ENCODE data around the gene DDB1. TPM values are rescaled to one million over a fixed set of nuclear protein-coding genes. Genes with fewer than 3 reads are reported as not detected.
"Not testable (repeated sequence)": the region's sequence is repeated elsewhere in the genome, so short reads cannot be mapped to it uniquely, and the experiment has no call there.

The DDB1 gene
- polyA plus RNA-seq, 1 donor from 2014 or later, result 203 TPM

DNA sequence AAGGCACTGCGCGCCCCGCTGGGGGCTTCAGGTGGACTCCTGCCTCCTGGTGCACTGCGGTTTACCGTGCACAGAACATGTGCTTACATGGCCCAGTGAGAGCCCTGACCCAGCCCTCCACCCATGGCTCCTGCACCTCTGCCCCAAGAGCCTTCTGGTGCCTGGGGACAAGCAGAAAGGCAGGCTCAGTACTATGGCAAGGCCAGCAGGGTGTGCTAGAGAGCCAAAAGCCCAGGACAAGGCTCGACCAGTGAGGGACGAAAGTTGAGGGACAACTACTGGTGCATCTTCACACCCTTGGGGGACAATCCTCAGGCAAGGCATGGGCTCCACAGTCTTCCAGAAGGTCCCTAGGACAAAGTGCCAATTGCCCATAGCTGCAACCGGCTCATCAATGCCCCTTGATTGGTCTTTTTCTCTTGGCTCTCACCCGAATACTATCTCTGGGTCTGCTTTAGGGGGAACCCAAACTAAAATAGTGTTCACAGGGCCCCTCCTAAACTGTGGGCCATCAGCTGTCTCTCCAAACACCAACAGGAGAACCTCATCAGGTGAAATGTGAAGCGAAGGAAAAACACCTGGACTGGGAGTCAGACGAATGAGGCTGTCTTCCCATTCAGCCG, 78.4 kb downstream of the DDB1 start:
- Histone ChIP-seq H3F3A (ENCODE audit: insufficient read depth, low read length, poor library complexity, severe bottlenecking) (no peaks in the 10 kb centered on the region), H4K20me1 (ENCODE audit: insufficient read depth) (no peaks in the 10 kb centered on the region), H3K27ac (ENCODE audit: low read length) (no peak overlapping the region), H3K79me2 (replicated peaks; ENCODE audit: insufficient read depth, low read length) (no peaks in the 10 kb centered on the region), H3K4me2 (ENCODE audit: low read length) (no peak overlapping the region), H3K9me2 (ENCODE audit: insufficient read depth, low read length) (no peaks in the 10 kb centered on the region), H3K9me3 (ENCODE audit: low read length) (no peaks in the 10 kb centered on the region), H3K36me3 (ENCODE audit: insufficient read depth, low read length) (no peaks in the 10 kb centered on the region), H3K27me3 (ENCODE audit: insufficient read depth, low read depth, low read length) (no peaks in the 10 kb centered on the region), H3K9ac (ENCODE audit: low read length) (no peak overlapping the region), H2AFZ (ENCODE audit: low read depth, low read length) (no peak overlapping the region), H3K4me3 (ENCODE audit: low read length) (no peak overlapping the region)
- TF ChIP-seq TAF1 (IDR thresholded peaks at IDR 0.05; ENCODE audit: low read depth) (no peak), EP300 (conservative IDR thresholded peaks at IDR 0.05; ENCODE audit: poor library complexity, severe bottlenecking) (no peak), EZH2 (IDR thresholded peaks at IDR 0.05; ENCODE audit: borderline replicate concordance, insufficient read depth, low read length, poor library complexity, severe bottlenecking) (no peak), SMC3 (conservative IDR thresholded peaks at IDR 0.05; ENCODE audit: poor library complexity) (no peak), RAD21 (conservative IDR thresholded peaks at IDR 0.05) (no peak), MXI1 (conservative IDR thresholded peaks at IDR 0.05; ENCODE audit: poor library complexity, severe bottlenecking) (no peak), POLR2AphosphoS5 (IDR thresholded peaks at IDR 0.05) (no peak)
- TF ChIP-seq, protein P1, sequence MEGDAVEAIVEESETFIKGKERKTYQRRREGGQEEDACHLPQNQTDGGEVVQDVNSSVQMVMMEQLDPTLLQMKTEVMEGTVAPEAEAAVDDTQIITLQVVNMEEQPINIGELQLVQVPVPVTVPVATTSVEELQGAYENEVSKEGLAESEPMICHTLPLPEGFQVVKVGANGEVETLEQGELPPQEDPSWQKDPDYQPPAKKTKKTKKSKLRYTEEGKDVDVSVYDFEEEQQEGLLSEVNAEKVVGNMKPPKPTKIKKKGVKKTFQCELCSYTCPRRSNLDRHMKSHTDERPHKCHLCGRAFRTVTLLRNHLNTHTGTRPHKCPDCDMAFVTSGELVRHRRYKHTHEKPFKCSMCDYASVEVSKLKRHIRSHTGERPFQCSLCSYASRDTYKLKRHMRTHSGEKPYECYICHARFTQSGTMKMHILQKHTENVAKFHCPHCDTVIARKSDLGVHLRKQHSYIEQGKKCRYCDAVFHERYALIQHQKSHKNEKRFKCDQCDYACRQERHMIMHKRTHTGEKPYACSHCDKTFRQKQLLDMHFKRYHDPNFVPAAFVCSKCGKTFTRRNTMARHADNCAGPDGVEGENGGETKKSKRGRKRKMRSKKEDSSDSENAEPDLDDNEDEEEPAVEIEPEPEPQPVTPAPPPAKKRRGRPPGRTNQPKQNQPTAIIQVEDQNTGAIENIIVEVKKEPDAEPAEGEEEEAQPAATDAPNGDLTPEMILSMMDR (IDR thresholded peaks at IDR 0.05; ENCODE audit: poor library complexity, severe bottlenecking), result no peak
- TF ChIP-seq, protein P2, sequence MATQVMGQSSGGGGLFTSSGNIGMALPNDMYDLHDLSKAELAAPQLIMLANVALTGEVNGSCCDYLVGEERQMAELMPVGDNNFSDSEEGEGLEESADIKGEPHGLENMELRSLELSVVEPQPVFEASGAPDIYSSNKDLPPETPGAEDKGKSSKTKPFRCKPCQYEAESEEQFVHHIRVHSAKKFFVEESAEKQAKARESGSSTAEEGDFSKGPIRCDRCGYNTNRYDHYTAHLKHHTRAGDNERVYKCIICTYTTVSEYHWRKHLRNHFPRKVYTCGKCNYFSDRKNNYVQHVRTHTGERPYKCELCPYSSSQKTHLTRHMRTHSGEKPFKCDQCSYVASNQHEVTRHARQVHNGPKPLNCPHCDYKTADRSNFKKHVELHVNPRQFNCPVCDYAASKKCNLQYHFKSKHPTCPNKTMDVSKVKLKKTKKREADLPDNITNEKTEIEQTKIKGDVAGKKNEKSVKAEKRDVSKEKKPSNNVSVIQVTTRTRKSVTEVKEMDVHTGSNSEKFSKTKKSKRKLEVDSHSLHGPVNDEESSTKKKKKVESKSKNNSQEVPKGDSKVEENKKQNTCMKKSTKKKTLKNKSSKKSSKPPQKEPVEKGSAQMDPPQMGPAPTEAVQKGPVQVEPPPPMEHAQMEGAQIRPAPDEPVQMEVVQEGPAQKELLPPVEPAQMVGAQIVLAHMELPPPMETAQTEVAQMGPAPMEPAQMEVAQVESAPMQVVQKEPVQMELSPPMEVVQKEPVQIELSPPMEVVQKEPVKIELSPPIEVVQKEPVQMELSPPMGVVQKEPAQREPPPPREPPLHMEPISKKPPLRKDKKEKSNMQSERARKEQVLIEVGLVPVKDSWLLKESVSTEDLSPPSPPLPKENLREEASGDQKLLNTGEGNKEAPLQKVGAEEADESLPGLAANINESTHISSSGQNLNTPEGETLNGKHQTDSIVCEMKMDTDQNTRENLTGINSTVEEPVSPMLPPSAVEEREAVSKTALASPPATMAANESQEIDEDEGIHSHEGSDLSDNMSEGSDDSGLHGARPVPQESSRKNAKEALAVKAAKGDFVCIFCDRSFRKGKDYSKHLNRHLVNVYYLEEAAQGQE (IDR thresholded peaks at IDR 0.05; ENCODE audit: borderline replicate concordance), result no peak

DNA sequence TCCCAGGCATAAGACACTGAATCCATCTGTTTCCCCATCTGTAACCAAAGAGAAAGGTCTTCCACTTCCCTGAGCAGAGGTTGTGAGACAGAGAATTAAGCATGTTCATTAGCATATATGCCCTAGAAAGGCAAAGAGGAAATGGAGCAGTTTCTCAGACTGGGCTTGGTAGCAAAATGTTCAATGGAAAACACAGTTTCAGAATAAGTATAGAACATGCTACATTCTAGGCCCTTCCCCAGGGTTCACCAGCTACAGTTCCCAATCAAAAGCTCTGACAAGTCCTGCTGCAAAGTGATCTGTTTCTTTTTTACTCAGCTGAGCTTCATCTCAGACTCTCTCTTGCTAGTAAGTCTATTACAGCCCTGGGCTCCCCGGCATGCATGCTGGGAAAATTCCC, 80.6 kb downstream of the DDB1 start:
- H3K9me3 ChIP-seq (ENCODE audit: low read length); H3F3A ChIP-seq (ENCODE audit: insufficient read depth, low read length, poor library complexity, severe bottlenecking); H2AFZ ChIP-seq (ENCODE audit: low read depth, low read length); H3K27me3 ChIP-seq (ENCODE audit: insufficient read depth, low read depth, low read length); H3K9ac ChIP-seq (ENCODE audit: low read length); H4K20me1 ChIP-seq (ENCODE audit: insufficient read depth); H3K4me3 ChIP-seq (ENCODE audit: low read length); H3K9me2 ChIP-seq (ENCODE audit: insufficient read depth, low read length); H3K27ac ChIP-seq (ENCODE audit: low read length); H3K4me2 ChIP-seq (ENCODE audit: low read length); H3K79me2 ChIP-seq (replicated peaks; ENCODE audit: insufficient read depth, low read length); H3K36me3 ChIP-seq (ENCODE audit: insufficient read depth, low read length): not testable (repeated sequence)

DNA sequence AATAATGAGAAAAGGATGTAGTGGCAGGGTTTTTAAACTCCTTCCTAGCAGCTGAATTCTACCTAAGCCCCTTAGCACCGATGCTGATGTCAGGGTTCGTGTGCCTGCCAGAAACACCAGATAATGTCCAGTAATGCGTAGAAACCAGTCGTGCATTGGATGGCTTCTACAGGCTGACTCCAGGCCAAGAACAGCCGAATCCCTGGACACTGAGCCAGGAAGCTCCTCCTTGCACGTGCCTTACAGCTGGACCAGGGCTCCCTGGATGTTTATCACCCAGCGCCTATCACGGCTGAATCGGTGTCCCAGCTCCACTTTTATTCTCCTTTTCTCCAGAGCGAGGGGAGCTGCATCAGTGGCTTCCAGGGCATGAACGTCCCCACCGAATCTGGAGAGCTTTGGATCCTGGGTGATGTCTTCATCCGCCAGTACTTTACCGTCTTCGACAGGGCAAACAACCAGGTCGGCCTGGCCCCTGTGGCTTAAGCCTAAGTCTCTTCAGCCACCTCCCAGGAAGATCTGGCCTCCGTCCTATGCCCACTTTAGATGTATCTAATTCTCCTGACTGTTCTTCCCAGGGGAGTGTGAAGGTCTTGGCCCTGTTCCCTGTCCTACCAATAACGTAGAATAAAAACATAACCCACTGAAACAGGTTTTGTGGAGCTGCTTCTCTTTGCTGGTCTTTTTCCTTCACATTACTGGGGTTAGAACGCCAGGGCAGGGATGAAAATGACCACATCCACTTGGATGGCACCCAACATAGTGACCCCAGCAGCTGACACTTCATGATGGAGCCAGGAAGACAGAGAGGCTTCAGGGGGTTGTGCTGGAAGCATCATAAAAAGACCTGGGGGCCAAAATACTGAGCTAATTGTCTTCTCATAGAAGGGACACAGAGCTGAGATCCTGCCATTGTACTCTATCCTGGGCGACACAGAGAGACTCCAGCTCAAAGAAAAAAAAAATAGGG, 81.8 kb downstream of the DDB1 start:
- H3K27me3 ChIP-seq (ENCODE audit: insufficient read depth, low read depth, low read length); H3K4me3 ChIP-seq (ENCODE audit: low read length); H3K9ac ChIP-seq (ENCODE audit: low read length); H3K9me3 ChIP-seq (ENCODE audit: low read length); H3F3A ChIP-seq (ENCODE audit: insufficient read depth, low read length, poor library complexity, severe bottlenecking); H3K9me2 ChIP-seq (ENCODE audit: insufficient read depth, low read length); H3K36me3 ChIP-seq (ENCODE audit: insufficient read depth, low read length); H3K4me2 ChIP-seq (ENCODE audit: low read length); H4K20me1 ChIP-seq (ENCODE audit: insufficient read depth); H3K27ac ChIP-seq (ENCODE audit: low read length); H2AFZ ChIP-seq (ENCODE audit: low read depth, low read length); H3K79me2 ChIP-seq (replicated peaks; ENCODE audit: insufficient read depth, low read length): not testable (repeated sequence)

Data from neural cell (in vitro differentiated cells).